Fibroblast of skin of abdomen (primary cell): ENCODE measurements around the gene DNAH2. TPM values are rescaled to one million over a fixed set of nuclear protein-coding genes. Genes with fewer than 3 reads are reported as not detected.

Source experiments
- DNase-seq: peaks from one replicate; pipeline ENCODE4 v3.0.0-alpha.2; 2013
- polyA plus RNA-seq, 2 experiments: library from polyadenylated mRNA; unstranded; fragments of 120-200 nt; gene quantifications; one replicate each; pipeline ENCODE4 v1.2.1, GENCODE V29; 2013; ENCODE audit not compliant: insufficient read length in 2 of 2

DNAH2 gene, protein sequence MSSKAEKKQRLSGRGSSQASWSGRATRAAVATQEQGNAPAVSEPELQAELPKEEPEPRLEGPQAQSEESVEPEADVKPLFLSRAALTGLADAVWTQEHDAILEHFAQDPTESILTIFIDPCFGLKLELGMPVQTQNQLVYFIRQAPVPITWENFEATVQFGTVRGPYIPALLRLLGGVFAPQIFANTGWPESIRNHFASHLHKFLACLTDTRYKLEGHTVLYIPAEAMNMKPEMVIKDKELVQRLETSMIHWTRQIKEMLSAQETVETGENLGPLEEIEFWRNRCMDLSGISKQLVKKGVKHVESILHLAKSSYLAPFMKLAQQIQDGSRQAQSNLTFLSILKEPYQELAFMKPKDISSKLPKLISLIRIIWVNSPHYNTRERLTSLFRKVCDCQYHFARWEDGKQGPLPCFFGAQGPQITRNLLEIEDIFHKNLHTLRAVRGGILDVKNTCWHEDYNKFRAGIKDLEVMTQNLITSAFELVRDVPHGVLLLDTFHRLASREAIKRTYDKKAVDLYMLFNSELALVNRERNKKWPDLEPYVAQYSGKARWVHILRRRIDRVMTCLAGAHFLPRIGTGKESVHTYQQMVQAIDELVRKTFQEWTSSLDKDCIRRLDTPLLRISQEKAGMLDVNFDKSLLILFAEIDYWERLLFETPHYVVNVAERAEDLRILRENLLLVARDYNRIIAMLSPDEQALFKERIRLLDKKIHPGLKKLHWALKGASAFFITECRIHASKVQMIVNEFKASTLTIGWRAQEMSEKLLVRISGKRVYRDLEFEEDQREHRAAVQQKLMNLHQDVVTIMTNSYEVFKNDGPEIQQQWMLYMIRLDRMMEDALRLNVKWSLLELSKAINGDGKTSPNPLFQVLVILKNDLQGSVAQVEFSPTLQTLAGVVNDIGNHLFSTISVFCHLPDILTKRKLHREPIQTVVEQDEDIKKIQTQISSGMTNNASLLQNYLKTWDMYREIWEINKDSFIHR (N-terminal part only)
- 0.15 TPM for polyA plus RNA-seq (2013, experiment 1 of 2; ENCODE audit: insufficient read length)
- 0.09 TPM for polyA plus RNA-seq (2013, experiment 2 of 2; ENCODE audit: insufficient read length)

DNA sequence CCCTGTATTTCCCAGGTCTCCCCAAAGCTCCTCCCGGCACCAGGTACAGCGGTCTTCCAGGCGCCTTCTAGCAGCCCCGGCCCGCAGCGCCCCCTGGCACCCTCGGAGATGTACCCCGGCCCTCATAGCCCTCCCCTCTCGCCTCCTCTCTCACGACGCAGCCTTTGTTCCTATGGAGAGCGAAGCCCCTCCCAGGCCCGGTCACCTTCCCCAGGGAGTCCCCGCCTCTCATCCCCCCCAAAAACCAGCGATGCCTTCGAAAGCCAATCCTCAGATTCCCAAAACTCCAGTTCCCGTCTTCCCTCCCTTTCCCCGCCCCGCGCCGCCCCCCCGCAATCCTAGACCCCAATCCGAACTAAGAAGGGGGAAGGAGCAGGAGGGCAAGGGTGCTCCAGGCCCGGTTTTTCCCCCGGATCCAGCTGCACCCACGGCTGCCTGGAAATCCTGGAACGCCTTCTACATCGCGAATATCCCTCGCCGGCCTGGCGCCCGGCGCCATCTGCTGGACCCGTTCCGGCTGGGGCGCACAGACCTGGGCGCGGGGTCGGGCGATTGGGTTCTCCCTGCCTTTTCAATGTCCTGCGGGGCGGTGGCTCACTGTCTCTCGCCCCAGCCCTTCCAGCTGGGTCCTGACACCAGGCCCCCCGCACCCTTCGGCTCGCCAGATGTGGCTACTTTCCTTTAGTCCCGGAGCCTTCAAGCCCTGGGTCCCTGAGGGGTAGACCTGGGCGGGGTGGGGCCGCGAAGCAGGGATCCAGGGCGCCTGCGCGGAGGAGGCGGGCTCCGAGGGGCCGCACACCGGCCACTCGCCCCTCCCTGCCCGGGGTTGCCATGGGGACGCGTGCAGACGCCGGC, at the start of gene DNAH2:
TSS of gene DNAH2 (plus strand) at position 844 of the 855 bp plus-strand sequence. CDS start 1,991 bp downstream, outside the sequence.
- DNase-seq, result peak; percentile 96

DNA sequence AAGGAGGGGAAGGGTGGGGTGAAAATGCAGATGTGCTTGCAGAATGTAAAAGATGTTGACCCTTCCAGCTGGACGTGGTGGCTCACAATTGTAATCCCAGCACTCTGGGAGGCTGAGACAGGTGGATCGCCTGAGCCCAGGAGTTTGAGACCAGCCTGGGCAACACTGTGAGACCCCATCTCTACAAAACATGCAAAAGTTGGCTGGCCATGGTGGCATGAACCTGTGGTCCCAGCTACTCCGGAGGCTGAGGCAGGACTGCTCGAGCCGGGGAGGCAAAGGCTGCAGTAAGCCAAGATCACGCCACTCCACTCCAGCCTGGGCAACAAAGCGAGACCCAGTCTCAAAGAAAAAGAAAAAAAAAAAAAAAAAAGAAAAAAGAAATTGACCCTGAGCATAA, 49.1 kb upstream of the DNAH2 start:
- no peak for DNase-seq

- no peak for DNase-seq
These were observed 44.3 kb upstream of the DNAH2 start for GRCh38 chr17:7673239-7673638.

GRCh38 chr17:7674934-7675333, 42.6 kb upstream of the DNAH2 start:
- no peak for DNase-seq

DNA sequence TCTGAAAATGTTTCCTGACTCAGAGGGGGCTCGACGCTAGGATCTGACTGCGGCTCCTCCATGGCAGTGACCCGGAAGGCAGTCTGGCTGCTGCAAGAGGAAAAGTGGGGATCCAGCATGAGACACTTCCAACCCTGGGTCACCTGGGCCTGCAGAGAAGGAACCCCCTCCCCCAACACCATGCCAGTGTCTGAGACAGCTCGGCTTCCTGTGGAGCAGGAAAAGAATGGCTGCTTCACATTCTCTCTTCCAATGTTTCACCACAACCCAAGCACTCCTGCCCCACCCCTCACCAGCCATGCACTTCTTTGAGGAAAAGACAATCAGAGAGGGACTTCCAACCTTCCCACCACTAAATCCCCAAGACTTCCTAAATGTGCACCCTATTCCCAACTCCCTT, 41.0 kb upstream of the DNAH2 start:
- no peak for DNase-seq

DNA sequence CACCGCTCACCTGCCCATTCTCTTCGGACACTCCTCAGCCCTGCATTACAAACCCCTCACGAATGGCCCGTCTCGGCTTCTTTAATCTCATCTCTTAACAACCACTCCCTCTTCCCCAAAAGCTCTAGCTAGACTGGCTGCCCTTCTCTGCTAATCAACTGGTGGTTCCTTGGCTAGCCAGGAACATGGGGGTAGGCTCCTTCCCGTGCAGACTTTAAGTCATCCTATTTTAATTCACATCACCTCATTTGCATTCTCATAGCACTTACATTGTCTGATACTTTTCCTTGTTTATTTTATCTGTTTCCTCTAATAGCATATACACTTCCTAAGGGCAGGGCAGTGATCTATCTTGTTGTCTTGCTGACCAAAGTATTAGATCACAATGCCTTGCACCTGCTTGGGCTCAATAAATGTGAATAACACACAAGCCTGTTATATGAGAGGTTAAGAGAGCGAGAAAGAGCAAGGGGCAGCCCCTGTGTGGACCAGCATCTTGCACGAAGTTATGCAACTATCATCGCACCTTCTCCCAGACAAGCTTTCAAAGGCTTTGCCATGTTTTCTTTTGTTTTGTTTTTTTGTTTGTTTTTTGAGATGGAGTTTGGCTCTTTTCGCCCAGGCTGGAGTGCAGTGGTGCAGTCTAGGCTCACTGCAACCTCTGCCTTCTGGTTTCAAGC, 40.0 kb upstream of the DNAH2 start:
- no peak for DNase-seq

DNA sequence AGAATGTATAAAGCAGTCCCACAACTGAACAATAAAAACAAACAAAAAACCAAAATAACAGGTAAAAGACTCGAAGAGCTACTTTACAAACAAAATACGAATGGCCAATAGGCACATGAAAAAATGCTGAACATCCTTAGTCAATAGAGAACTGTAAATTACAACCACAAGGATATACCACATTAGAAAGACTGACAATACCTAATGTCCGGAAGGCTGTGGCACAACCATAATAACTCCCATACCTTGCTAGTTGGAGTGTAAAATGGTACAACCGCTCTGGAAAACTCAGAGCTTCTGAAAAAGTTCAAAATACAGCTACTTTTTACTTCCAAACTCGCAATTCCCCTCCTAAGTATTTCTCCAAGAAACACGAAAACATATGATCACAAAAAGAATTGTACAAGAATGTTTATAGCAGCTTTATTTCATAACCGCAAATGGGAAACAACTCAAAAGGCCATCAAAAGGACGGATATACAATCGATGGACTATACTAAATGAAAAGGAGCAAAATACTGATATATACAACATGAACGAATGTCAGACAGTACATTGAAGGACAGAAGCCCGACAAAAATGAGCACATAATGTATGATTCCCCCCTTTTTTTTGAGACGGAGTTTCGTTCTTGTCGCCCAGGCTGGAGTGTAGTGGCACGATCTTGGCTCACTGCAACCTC, 32.6 kb upstream of the DNAH2 start:
- DNase-seq, result no peak

- peak; percentile 94 for DNase-seq
These were observed 31.9 kb upstream of the DNAH2 start for GRCh38 chr17:7685533-7686221.

DNA sequence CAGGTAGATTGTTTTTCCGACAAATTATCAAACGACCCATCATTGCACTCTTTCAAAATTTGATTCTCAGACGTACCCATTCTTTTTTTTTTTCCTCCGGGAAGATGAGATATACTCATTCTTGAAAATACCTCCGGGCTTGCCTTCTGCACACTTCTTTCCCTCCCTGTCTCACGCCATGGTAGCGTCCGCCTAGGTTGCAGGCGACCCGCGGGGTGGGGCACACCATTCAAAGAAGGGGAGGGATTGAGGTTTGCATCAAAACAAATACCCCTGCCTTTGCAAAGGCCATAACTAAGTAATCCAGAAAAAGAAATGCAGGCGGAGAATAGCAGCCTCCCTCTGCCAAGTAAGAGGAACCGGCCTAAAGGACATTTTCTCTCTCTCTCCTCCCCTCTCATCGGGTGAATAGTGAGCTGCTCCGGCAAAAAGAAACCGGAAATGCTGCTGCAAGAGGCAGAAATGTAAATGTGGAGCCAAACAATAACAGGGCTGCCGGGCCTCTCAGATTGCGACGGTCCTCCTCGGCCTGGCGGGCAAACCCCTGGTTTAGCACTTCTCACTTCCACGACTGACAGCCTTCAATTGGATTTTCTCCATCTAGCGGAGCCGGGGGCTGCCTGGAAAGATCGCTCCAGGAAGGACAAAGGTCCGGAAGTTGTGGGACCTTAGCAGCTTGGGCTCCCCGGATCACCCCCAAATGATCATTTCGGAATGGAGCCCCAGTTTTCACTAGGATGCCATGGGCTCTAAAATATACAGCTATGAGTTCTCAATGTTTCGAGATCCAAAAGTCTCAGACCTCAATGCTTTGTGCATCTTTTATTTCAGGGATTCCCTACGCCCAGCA, 31.1 kb upstream of the DNAH2 start:
- DNase-seq, result peak; percentile 87

DNA sequence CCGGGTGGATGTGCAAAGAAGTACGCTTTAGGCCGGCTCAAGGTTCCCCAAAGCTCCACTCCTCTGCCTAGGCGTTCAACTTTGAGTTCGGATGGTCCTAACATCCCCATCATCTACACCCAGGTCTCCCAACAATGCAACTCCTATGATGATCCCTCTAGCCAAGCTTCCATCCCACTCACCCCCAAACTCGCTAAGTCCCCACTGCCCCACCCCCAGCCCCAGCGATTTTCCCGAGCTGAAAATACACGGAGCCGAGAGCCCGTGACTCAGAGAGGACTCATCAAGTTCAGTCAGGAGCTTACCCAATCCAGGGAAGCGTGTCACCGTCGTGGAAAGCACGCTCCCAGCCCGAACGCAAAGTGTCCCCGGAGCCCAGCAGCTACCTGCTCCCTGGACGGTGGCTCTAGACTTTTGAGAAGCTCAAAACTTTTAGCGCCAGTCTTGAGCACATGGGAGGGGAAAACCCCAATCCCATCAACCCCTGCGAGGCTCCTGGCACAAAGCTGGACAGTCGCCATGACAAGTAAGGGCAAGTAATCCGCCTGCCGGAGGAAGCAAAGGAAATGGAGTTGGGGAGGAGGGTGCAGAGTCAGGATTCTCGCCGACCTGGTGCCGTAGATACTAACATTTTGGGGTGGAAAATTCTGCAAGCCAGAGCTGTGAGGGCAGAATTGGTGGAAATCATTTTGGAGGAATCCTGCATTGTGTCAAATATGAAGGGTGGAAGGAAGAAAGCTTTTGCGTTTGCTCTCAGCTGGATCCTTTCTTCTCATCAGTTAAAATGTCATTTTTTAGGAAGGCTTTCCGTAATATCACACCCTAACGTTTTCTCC, 30.3 kb upstream of the DNAH2 start, which contains the start of gene TP53:
TSS of gene TP53 (minus strand) at position 419 of the 836 bp plus-strand sequence. CDS start 10,896 bp downstream, outside the sequence.
- peak; percentile 95 for DNase-seq

GRCh38 chr17:7687908-7688807, 29.4 kb upstream of the DNAH2 start, which contains the start of gene WRAP53:
WRAP53 (plus strand) TSS chr17:7688477; CDS start chr17:7688649, 172 bp downstream.
- DNase-seq, result peak; percentile 99

GRCh38 chr17:7688808-7689316, 28.7 kb upstream of the DNAH2 start:
- no peak for DNase-seq

DNA sequence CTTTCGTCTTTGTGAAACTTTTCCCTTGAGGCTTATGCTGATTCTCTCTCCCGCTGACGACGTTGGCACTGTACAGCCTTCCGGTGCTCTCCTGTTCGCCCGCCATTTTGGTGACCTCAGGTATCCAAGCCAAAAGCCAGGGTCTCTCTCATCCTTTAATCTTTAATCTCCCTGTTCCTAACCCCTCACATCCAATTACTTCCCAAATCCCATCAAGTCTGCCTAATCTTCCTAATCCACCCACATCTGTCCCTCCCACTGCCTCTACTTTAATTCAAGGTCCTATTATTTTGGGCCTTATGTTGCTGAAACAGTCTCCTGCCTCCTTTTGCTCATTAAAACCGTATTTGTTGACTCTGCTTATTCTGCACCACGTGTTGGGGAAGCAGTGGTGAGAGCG, 22.0 kb upstream of the DNAH2 start:
- no peak for DNase-seq

DNA sequence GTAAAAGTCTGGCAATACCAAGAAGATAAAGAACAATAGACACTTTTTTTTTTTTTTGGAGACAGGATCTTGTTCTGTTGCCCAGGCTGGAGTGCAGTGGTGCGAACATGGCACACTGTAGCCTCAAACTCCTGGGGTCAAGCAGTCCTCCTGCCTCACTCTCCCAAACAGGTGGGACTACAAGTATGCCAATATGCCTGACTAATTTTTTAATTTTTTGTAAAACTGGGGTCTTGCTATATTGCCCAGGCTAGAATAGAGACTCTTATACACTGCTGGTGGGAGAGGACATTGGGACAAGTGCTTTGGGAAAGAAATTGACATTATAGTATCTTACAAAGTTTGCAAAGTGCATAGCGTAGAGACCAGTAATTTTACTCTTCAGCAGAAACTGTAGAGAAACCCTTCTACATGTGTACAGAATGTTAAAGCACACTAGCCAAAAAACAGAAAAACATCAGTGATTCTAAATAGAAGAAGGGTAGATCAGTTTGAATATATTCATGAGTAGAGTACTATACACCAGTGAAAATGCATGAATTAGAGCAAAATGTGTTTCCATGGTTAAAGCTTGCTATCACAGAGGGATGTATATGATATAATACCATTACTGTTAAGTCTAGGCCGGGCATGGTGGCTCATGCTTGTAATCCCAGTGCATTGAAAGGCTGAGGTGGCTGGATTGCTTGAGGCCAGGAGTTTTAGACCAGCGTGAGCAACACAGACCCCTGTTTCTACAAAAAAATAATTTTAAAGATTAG, 19.5 kb upstream of the DNAH2 start:
- DNase-seq, result no peak

- DNase-seq, result no peak
These were observed 17.0 kb upstream of the DNAH2 start for GRCh38 chr17:7700510-7700909.

DNA sequence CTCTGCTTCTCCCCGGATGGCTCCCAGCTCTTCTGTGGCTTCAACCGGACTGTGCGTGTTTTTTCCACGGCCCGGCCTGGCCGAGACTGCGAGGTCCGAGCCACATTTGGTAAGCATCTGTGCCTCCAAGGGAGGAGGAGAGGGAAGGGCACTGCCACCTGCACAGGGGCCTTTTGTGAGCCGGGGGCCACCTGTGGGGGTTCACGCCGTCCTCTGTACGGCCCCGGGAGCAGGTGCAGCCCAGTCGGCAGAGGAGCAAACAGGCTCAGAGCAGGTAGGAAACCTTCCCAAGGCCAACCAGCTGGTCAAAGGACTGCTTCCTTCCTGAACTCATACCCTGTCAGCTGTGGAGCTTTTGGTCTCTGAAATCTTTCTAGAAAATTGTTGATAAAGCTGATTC, 15.9 kb upstream of the DNAH2 start:
- DNase-seq, result no peak
